Renal pelvis (tissue), 4 donors: Measurements from ENCODE around the gene KSR1. TPM values are rescaled to one million over a fixed set of nuclear protein-coding genes. Genes with fewer than 3 reads are reported as not detected.

Experiments used
- DNase-seq: peaks from one replicate; pipeline ENCODE4 v3.0.0-alpha.2; 2013
- polyA plus RNA-seq, 3 donors: library from polyadenylated mRNA; unstranded; fragments of 120-200 nt; gene quantifications; one replicate each; pipeline ENCODE4 v1.2.1, GENCODE V29; 2013; ENCODE audit not compliant: insufficient read length in 3 of 3

Gene KSR1
- polyA plus RNA-seq, 3 donors: 44.8 to 79.0 (median 77.5) TPM

GRCh38 chr17:27514595-27515413 lies 58.6 kb downstream of the KSR1 start:
- DNase-seq: no peak

GRCh38 chr17:27518048-27518447 lies 61.8 kb downstream of the KSR1 start:
- DNase-seq: no peak

GRCh38 chr17:27518545-27519521 lies 62.6 kb downstream of the KSR1 start:
- no peak for DNase-seq

GRCh38 chr17:27519550-27519949 lies 63.3 kb downstream of the KSR1 start:
- DNase-seq: no peak

GRCh38 chr17:27520491-27521185 lies 64.4 kb downstream of the KSR1 start:
- DNase-seq: no peak

- no peak for DNase-seq
Measured at GRCh38 chr17:27521281-27522027, 65.2 kb downstream of the KSR1 start.

GRCh38 chr17:27522028-27522635 lies 65.9 kb downstream of the KSR1 start:
- no peak for DNase-seq

GRCh38 chr17:27523712-27524111 lies 67.5 kb downstream of the KSR1 start:
- no peak for DNase-seq

GRCh38 chr17:27524594-27524993 lies 68.3 kb downstream of the KSR1 start:
- DNase-seq: no peak

GRCh38 chr17:27525316-27525715 lies 69.1 kb downstream of the KSR1 start:
- DNase-seq: no peak

GRCh38 chr17:27525836-27526603 lies 69.8 kb downstream of the KSR1 start:
- DNase-seq: no peak

GRCh38 chr17:27526604-27527002 lies 70.4 kb downstream of the KSR1 start:
- DNase-seq: no peak

GRCh38 chr17:27529230-27529796 lies 73.1 kb downstream of the KSR1 start:
- no peak for DNase-seq

- DNase-seq: no peak
Measured at GRCh38 chr17:27530764-27531391, 74.6 kb downstream of the KSR1 start.

- no peak for DNase-seq
Measured at GRCh38 chr17:27531469-27531961, 75.3 kb downstream of the KSR1 start.

GRCh38 chr17:27532269-27533263 lies 76.3 kb downstream of the KSR1 start:
- no peak for DNase-seq
